Measurements from ENCODE around the gene PLPPR1. TPM values are rescaled to one million over a fixed set of nuclear protein-coding genes. Genes with fewer than 3 reads are reported as not detected.

PLPPR1 gene
- total and polyA plus RNA-seq, 2 donors (not counting 3 experiments of a cell fraction or from before 2014, with no cell fraction given): 0.18 to 0.50 TPM

DNA sequence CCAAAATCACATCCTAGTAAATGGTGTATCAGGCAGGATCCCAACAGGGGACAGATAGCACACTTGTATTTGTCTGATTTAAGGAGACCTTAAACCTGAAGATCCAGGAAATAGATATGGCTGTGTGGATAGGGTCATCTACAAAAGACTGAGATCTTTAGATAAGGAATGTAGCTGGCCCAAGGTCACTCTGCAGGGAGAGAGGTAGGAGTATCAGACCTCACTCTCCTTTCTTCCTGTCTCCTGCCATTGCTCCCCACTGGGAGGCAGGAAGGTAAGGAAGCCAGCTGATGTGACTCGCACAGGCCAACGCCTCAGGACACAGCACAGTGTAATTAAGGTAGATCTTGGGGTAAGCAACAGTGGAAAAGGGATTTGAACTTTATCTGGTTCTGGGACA is 85.8 kb downstream of the PLPPR1 start:
- CTCF ChIA-PET: interaction anchor here (6.9 kb wide), 1 partner anchor 19 kb away, joined by 101 read pairs; no protein-coding TSS in a partner anchor
- H3K4me2 ChIP-seq (ENCODE audit: insufficient read depth, low read length): no peak overlapping the region
- POLR2A ChIA-PET: no interaction called here
- FAIRE-seq (no peak), DNase-seq (ENCODE audit: low read depth, low spot score) (no peak)
- no peak overlapping the region for H3K4me3 ChIP-seq (replicated peaks in 1 of 3; ENCODE audit: insufficient read depth in 1 of 3, low read depth in 1 of 3, low read length in 3 of 3)
- no peaks in the 10 kb centered on the region for H3K27me3 ChIP-seq (ENCODE audit: control insufficient read depth in 2 of 2, insufficient read depth in 2 of 2, low read length in 2 of 2)
- no peak overlapping the region for H3K9ac ChIP-seq (replicated peaks; ENCODE audit: extremely low read depth, insufficient read depth, low read length)
- no peaks in the 10 kb centered on the region for H3K9me3 ChIP-seq (replicated peaks; ENCODE audit: control insufficient read depth, insufficient read depth, low read length)
- intact Hi-C loops (cut with micrococcal nuclease): no loop called here
- H3K79me2 ChIP-seq (ENCODE audit: control insufficient read depth, insufficient read depth, low read length): no peaks in the 10 kb centered on the region
- BruUV-seq (replicated peaks): no TSS peak
- no peaks in the 10 kb centered on the region for H3K9me1 ChIP-seq (replicated peaks; ENCODE audit: control insufficient read depth, extremely low read depth, insufficient read depth, low read length)
- H3K27ac ChIP-seq (ENCODE audit: insufficient read depth, low read depth, low read length): no peak overlapping the region
- H3K4me1 ChIP-seq (ENCODE audit: control insufficient read depth, extremely low read depth, insufficient read depth, low read length): peaks cover 32% of the 10 kb centered on the region
- dilution Hi-C loops (cut with MboI; ENCODE audit: extremely low pct_ligation_motif_present, low sequenced_read_pairs): no loop called here
- peak overlapping the region; percentile 64 for H2AFZ ChIP-seq (ENCODE audit: low read depth, low read length)
- H4K20me1 ChIP-seq (replicated peaks; ENCODE audit: control insufficient read depth, extremely low read depth, insufficient read depth, low read length): no peaks in the 10 kb centered on the region
- no peaks in the 10 kb centered on the region for H3K36me3 ChIP-seq (ENCODE audit: control insufficient read depth in 2 of 2, extremely low read depth in 1 of 2, insufficient read depth in 2 of 2, low read length in 2 of 2)
- TF ChIP-seq POLR2AphosphoS5 (IDR thresholded peaks at IDR 0.05; ENCODE audit: insufficient read depth, low read depth, low read length) (no peak), GATA2 (IDR thresholded peaks at IDR 0.05; ENCODE audit: insufficient read depth, insufficient read length, low read depth, low read length) (peak; percentile 67)

DNA sequence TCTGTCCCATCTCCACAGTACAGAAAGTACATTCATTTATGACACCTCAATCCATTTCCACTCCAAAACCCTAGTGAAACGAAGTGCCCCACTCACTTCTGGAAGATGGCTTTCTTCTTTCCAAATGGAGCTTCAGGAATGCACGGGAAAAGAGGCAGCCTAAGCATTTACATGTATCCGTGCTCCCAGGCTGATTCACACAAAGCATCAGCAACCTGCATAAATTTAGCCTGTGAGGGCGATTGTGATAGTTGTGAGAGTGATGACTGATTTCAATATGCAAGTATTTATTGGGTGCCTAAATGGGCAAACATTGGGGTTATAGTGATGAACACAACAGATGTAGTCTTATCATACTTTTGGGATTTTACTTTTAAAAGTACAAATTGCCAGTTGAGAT is 86.6 kb downstream of the PLPPR1 start:
- intact Hi-C loops (cut with micrococcal nuclease): no loop called here

More for the DNA sequence above, 86.6 kb downstream of the PLPPR1 start:
- no TSS peak for BruUV-seq (replicated peaks)
- Histone ChIP-seq H3K27ac (ENCODE audit: insufficient read depth, low read depth, low read length) (no peak overlapping the region), H3K4me2 (ENCODE audit: insufficient read depth, low read length) (no peak overlapping the region), H3K27me3 (ENCODE audit: control insufficient read depth in 2 of 2, insufficient read depth in 2 of 2, low read length in 2 of 2) (no peaks in the 10 kb centered on the region), H3K9me1 (replicated peaks; ENCODE audit: control insufficient read depth, extremely low read depth, insufficient read depth, low read length) (no peaks in the 10 kb centered on the region), H2AFZ (ENCODE audit: low read depth, low read length) (no peak overlapping the region), H3K36me3 (ENCODE audit: control insufficient read depth in 2 of 2, extremely low read depth in 1 of 2, insufficient read depth in 2 of 2, low read length in 2 of 2) (no peaks in the 10 kb centered on the region), H3K9ac (replicated peaks; ENCODE audit: extremely low read depth, insufficient read depth, low read length) (no peak overlapping the region), H4K20me1 (replicated peaks; ENCODE audit: control insufficient read depth, extremely low read depth, insufficient read depth, low read length) (no peaks in the 10 kb centered on the region), H3K79me2 (ENCODE audit: control insufficient read depth, insufficient read depth, low read length) (no peaks in the 10 kb centered on the region), H3K9me3 (replicated peaks; ENCODE audit: control insufficient read depth, insufficient read depth, low read length) (no peaks in the 10 kb centered on the region), H3K4me1 (ENCODE audit: control insufficient read depth, extremely low read depth, insufficient read depth, low read length) (peaks cover 32% of the 10 kb centered on the region), H3K4me3 (replicated peaks in 1 of 3; ENCODE audit: insufficient read depth in 1 of 3, low read depth in 1 of 3, low read length in 3 of 3) (no peak overlapping the region)
- POLR2A ChIA-PET: no interaction called here
- CTCF ChIA-PET: interaction anchor here (1.8 to 6.9 kb wide), 2 partner anchors 20 to 197 kb away, joined by 6 to 101 read pairs; no protein-coding TSS in a partner anchor
- no peak for TF ChIP-seq POLR2A (IDR thresholded peaks at IDR 0.05; ENCODE audit: low read depth, low read length)
- TF ChIP-seq, protein P1, sequence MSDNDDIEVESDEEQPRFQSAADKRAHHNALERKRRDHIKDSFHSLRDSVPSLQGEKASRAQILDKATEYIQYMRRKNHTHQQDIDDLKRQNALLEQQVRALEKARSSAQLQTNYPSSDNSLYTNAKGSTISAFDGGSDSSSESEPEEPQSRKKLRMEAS (IDR thresholded peaks at IDR 0.05; ENCODE audit: insufficient read depth, insufficient read length): no peak
- no peak for TF ChIP-seq EZH2 (IDR thresholded peaks at IDR 0.05; ENCODE audit: borderline replicate concordance, low read depth, low read length, severe bottlenecking)
- TF ChIP-seq GATA2 (IDR thresholded peaks at IDR 0.05; ENCODE audit: insufficient read depth, insufficient read length, low read depth, low read length): no peak
- TF ChIP-seq, protein P2, sequence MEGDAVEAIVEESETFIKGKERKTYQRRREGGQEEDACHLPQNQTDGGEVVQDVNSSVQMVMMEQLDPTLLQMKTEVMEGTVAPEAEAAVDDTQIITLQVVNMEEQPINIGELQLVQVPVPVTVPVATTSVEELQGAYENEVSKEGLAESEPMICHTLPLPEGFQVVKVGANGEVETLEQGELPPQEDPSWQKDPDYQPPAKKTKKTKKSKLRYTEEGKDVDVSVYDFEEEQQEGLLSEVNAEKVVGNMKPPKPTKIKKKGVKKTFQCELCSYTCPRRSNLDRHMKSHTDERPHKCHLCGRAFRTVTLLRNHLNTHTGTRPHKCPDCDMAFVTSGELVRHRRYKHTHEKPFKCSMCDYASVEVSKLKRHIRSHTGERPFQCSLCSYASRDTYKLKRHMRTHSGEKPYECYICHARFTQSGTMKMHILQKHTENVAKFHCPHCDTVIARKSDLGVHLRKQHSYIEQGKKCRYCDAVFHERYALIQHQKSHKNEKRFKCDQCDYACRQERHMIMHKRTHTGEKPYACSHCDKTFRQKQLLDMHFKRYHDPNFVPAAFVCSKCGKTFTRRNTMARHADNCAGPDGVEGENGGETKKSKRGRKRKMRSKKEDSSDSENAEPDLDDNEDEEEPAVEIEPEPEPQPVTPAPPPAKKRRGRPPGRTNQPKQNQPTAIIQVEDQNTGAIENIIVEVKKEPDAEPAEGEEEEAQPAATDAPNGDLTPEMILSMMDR (IDR thresholded peaks at IDR 0.05; ENCODE audit: extremely low read depth in 1 of 2, insufficient read depth in 1 of 2, low read depth in 1 of 2, low read length in 2 of 2): no peak
- no peak for TF ChIP-seq FOS (IDR thresholded peaks at IDR 0.05; ENCODE audit: borderline replicate concordance, insufficient read depth, low read length)
- TF ChIP-seq MYC (IDR thresholded peaks at IDR 0.05; ENCODE audit: low read depth, low read length): no peak
- no peak for TF ChIP-seq JUN (IDR thresholded peaks at IDR 0.05; ENCODE audit: borderline replicate concordance, insufficient read depth, insufficient read length, low read depth)
- TF ChIP-seq POLR2AphosphoS5 (IDR thresholded peaks at IDR 0.05; ENCODE audit: insufficient read depth, low read depth, low read length): no peak
- FAIRE-seq (no peak), DNase-seq (ENCODE audit: low read depth, low spot score) (no peak)
- dilution Hi-C loops (cut with MboI; ENCODE audit: extremely low pct_ligation_motif_present, low sequenced_read_pairs): no loop called here
